Esophagus mucosa (tissue), 1 donor: ENCODE data around the gene DGCR2. TPM values are rescaled to one million over a fixed set of nuclear protein-coding genes. Genes with fewer than 3 reads are reported as not detected.

Experiments used
- ATAC-seq: fragments of 200-7000 bp; cut with Tn5 transposase; one replicate; pipeline ENCODE4 v1.9.1; 2020
- total RNA-seq: library from RNA; stranded (reverse); gene quantifications from one replicate; pipeline ENCODE4 v1.2.4, GENCODE V29; 2023
- donor health status: DM: yes; HTN: yes; CAD: no.

Gene DGCR2
- total RNA-seq, 1 donor from 2014 or later: 46.6 TPM

DNA sequence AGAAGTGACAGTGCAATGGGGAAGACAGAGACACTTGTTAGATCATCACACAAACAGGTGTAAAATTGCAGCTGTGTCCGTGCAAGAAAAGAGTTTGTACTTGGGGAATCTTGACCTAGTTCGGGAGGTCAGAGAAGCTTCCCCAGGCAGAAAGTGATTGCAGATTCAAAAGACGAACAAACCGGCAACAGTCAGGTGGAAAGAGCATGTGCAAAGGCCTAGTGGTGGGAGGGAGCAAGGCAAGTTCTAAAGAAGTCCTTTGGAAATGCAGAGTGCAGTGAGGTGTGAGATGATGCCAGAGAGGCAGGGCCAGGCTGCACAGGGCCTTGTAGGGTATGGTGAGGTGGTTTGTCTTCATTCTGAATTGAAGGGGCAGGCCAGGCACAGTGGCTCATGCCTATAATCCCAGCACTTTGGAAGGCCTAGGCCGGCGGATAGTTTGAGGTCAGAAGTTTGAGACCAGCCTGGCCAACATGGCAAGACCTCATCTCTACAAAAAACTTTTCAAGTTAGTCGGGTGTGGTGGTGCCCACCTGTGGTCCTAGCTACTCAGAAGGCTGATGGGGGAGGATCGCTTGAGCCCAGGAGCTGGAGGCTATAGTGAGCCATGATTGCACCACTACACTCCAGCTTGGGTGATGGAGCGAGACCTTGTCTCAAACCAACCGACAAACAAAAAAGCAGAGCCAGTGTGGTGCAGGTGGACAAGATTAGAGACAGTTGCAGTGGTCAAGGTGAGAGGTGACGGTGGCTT lies 24.2 kb upstream of the DGCR2 start:
- no peak for ATAC-seq

DNA sequence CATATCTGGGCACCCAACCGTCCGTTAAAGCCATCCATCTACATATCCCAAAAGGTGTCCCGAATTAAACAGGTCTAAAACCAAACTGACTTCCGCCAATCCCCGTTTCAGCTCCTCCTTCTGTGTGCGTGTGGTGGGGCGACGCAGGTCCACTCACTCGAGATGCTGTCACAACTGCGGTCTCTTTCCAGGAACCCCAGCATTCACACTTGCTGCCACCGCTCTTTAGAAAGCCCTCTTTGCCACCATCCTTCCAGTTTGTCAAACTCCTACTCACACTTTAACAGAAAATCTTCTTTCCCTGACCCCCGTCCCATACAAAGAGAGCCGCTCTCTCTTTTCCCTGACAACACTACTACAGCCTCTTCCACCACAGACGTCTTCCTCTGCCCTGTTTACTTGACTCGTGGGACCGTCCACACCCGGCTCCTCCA lies 21.8 kb upstream of the DGCR2 start:
- ATAC-seq: peak; percentile 17

GRCh38 chr22:19143212-19143611 lies 21.0 kb upstream of the DGCR2 start:
- ATAC-seq: no peak

- no peak for ATAC-seq
These were observed 20.2 kb upstream of the DGCR2 start for GRCh38 chr22:19142394-19142793.

DNA sequence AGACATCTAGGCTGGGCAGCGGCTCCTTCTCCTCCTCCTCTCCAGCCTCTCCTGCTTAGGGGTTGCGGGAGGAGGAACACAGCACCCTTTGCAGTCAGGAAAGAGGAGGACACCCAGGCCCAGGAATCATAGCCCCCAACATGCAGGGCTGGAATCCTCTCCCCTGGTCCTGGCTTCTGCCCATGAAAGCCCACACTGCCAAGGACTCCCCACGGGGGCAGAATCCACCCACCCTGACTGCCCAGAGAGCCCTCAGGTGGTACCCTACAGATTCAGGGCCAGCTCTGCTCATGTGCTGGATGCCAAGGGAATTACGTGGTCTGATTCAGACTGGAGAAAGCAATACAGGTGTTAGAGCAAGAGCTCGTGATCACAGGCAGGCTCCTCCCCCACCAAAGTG lies 17.8 kb upstream of the DGCR2 start:
- no peak for ATAC-seq

DNA sequence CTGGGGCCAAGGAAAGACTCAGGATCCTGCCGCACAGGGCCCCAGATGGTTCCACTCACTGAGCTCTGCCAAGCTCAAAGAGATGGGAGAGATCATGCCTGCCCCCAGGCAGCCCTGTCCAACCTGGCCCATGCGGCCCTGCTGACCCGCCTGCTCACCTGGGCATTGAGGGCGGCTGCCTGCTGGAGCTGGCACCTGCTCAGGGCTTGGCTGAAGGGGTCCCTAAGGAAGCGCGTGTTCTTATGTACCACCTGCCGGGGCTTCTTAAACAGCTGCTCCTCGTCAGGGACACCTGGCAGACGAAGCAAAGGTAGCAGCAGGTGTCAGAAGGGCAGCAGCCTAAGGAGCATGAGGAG lies 16.8 kb upstream of the DGCR2 start:
- ATAC-seq: no peak

DNA sequence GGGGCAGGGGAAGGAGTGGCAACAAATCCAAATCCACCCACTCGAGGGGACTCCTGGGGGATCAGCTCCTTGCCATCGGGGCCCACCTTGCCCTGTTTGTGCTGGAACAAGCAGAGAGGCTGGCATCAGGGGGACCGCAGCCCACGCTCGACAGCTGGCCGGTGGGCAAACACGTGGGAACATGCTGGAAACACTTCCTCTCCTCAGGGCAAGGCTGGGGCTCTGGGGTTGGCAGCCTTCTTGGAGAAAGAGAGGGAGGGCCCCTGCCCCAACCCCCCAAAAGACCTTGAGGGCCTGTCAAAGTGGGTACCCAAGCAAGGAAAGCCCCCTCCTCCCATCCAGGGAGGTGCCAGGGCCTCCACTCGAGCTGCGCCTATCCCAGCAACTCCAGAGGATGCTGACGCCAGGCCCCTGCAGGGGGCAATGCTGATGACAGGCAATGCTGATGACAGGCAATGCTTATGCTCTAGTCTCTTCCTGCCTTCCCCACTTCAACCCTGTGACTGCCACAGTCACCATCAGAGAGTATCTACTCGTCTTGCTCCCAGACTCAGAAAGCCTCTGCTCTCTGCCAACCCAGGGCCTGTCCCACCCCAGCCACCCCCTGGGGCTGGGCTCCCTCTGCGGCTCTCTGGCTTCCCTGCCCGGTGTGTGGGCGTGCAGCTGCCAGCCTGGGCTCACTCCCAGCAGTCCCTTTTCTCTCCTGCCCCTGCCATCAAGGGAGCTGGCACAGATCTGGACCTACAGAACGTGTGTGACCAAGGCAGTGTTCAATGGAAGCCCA lies 16.2 kb upstream of the DGCR2 start:
- ATAC-seq: no peak

GRCh38 chr22:19137384-19138216 lies 15.4 kb upstream of the DGCR2 start:
- ATAC-seq: no peak

GRCh38 chr22:19136915-19137314 lies 14.7 kb upstream of the DGCR2 start:
- ATAC-seq: no peak

DNA sequence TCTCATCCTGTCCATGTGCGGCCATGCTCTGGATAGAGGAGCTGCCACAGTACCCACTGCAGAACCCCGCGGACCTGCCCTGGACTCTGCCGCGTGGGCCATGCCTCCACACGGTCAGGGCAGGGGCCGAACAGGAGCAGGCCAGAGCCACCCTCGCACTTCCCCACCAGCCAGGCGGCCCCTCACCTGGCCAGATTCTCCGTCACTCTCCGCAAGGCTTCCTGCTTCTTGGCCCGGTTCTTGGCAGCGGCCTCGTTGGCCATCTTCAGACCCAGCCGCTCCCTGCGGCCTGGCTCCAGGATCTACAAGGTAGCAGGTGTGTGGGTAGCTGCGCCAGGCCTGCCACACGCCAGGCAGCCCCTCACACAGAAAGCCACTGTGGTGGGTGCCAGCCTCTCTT lies 12.7 kb upstream of the DGCR2 start:
- no peak for ATAC-seq

- ATAC-seq: no peak
These were observed 12.1 kb upstream of the DGCR2 start for GRCh38 chr22:19134176-19134831.

DNA sequence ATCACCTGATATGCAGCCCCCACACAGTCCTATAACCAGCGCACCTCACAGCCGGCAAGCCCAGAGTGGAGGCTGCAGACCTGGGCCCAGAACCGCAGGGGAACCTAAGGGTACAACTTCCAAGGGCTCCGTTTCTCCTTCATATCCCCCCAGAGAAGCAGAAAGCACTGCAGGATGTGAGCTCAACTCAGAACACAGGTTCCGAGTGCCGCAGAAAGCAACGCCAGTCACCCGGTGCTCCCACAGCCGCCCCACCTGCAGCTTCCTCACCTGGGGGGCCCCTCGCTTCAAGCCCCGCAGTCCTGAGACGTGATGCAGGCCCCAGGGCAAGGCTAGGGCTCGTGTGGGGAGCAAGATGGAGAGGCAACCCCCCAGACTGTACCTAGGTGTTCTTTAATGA lies 11.3 kb upstream of the DGCR2 start:
- no peak for ATAC-seq

GRCh38 chr22:19132693-19133400 lies 10.6 kb upstream of the DGCR2 start:
- ATAC-seq: no peak

- ATAC-seq: no peak
These were observed 9.9 kb upstream of the DGCR2 start for GRCh38 chr22:19132153-19132552.

GRCh38 chr22:19131685-19132015 lies 9.4 kb upstream of the DGCR2 start:
- ATAC-seq: no peak

GRCh38 chr22:19130959-19131684 lies 8.9 kb upstream of the DGCR2 start, which contains the start of gene TSSK2:
TSSK2 (plus strand) TSS chr22:19131308; CDS start chr22:19131400, 92 bp downstream.
- no peak for ATAC-seq

DNA sequence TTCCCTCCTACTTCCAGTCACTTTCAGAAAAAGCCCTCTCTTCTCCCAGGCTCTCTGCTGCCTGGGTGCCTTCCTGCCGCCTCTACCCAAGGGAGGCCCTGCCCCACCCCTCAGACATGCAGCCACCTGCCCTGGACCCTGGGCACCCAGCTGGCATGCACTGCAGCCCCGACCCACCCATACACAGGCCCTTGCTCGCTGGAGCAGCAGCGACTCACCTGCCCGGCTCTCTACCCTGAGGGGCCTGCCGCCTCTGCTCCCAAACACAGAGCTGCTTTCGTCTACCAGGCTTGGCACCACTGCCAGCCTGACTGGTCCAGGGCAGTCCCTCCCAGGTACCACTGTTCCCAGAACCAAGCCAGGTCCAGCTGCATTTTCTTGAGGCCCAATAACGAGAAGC lies 7.7 kb upstream of the DGCR2 start:
- peak; percentile 90 for ATAC-seq

- no peak for ATAC-seq
These were observed 6.9 kb upstream of the DGCR2 start for GRCh38 chr22:19128946-19129727.

DNA sequence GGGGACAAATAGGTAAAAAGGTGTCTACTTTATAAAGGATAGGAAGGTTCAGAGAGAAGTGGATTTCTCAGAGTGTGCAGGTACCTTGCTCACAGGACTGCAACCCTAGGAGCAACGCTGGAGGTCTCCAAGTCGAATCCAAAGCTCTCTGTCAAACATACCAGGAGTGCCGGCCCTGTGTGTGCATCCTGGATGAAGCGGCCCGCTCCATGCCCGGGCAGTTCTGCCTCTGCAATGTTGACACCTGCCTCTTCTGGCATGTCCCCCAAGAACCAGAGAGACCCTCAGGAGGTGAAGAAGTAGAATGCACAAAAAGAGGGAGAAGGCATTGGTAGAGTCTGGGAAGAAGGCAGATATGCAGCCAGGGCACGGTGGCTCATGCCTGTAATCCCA lies 5.8 kb upstream of the DGCR2 start:
- no peak for ATAC-seq

DNA sequence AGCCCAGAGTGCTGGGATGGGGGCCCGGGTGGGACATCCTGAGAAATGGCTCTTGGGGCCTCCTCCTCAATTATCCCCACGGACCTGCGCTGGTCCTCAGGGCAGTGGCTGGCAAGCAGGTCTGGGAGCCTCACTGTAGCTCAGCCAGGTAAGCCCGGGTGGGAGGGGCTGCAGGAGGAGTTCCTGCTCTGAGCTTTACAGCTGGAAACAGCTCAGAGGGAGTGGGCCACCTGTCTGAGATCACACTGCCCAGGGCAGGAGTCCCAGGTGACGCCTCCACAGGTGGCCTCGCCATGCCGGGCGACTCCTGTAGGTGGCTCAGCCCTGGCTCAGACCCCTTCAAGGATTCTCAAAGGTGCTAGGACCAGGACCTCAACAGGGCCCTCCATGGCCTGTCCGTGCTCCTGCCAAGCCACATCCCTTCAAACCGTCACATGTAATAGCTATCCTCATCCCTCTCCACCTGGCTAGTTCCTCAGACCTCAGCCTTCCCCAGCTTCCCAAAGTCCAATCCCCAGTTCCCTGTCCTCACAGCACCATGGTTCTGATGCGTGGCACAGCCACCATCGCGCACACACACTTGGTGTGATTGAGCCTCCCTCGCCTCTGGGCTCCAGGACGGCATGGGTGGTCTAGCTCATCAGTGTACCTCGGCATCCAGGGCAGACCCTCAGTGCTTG lies 5.3 kb upstream of the DGCR2 start:
- ATAC-seq: peak; percentile 65
